DMS153 (cell line): ENCODE data around the gene NDUFAF2.

ENCODE experiments used
- DNase-seq: peaks from one replicate; lab custom pipeline; 2025; lab: John Stamatoyannopoulos, UW

Gene NDUFAF2

DNA sequence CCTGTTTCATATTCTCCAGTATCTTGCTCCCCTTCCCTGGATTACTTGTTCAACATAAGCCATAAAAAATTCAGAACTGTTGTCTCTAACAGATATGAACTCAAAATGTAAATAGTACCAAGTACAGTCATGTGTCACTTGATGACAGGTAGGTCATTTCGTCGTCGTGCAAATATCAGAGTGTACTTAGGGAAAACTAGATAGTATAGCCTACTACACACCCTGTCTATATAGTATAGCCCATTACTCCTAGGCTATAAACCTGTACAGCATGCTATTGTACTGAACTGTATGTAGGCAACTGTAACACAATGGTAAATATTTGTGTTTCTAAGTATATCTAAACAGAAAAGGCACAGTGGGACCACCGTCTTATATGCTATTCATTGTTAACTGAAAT lies 178.1 kb downstream of the NDUFAF2 start:
- no peak for DNase-seq

GRCh38 chr5:61130289-61130688 lies 185.3 kb downstream of the NDUFAF2 start:
- no peak for DNase-seq

GRCh38 chr5:61132559-61132958 lies 187.6 kb downstream of the NDUFAF2 start:
- no peak for DNase-seq

GRCh38 chr5:61137835-61138234 lies 192.8 kb downstream of the NDUFAF2 start:
- DNase-seq: no peak

GRCh38 chr5:61139094-61139873 lies 194.3 kb downstream of the NDUFAF2 start:
- DNase-seq: no peak

- DNase-seq: no peak
Measured at GRCh38 chr5:61139931-61140330, 194.9 kb downstream of the NDUFAF2 start.

GRCh38 chr5:61141801-61142200 lies 196.8 kb downstream of the NDUFAF2 start:
- no peak for DNase-seq

GRCh38 chr5:61142391-61142790 lies 197.4 kb downstream of the NDUFAF2 start:
- no peak for DNase-seq

DNA sequence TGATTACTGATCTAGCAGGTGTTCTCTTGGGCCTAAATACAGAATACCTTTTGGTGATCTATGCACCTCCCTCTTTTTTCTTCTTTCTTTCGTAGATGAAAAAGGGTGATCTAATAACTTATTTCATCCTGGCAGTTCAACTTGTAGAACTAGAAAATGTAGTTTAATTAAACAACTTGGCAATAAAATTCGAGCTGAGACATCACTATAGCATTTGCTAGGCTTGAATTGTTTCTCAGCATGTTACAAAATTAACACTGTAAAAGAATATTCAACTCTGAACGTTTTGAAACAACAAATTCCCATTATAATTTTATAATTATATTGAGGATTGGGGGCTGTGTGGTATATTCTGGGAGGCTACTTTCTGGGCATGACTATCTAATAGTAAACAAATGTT lies 197.8 kb downstream of the NDUFAF2 start:
- no peak for DNase-seq

GRCh38 chr5:61148515-61148914 lies 203.5 kb downstream of the NDUFAF2 start:
- DNase-seq: no peak

DNA sequence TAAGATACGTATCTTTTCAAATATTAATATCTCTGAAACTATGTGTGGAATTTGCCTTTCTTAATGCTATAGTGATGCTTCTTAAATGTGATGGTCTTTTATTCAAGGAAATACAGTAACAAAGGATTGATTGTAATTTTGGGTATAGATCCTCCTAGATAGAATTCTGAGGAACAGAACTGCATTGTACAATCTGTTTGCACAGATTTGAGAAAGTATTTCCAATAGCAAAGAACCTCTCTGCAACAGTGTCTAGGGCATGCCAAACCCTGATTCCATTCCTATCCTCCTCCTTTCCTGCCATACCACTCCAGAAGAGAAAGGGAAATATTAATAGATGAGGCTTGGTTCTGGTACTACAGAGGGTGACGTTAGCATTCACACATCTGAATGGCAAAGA lies 206.9 kb downstream of the NDUFAF2 start:
- DNase-seq: no peak

GRCh38 chr5:61159070-61159469 lies 214.1 kb downstream of the NDUFAF2 start:
- DNase-seq: no peak

DNA sequence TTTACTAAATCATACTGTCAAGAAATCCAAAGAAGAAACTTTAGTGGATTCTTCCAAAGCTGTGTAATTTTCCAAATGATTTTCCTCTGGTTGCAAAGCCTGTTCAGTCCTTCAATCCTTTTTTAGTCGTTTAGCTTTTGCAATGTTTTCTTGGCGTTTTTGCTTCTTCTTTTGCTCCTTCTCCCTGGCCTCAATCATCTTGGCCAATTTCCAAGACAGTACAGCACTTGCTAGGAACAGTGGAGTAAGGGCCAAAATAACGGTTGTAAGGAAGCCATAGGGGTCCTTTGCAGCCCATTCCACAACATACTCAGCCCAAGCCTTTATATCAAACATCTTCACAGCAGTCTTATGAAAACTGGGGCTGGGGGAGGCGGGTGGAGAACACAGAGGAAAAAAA lies 214.8 kb downstream of the NDUFAF2 start:
- no peak for DNase-seq

- no peak for DNase-seq
Measured at GRCh38 chr5:61160497-61160896, 215.5 kb downstream of the NDUFAF2 start.

DNA sequence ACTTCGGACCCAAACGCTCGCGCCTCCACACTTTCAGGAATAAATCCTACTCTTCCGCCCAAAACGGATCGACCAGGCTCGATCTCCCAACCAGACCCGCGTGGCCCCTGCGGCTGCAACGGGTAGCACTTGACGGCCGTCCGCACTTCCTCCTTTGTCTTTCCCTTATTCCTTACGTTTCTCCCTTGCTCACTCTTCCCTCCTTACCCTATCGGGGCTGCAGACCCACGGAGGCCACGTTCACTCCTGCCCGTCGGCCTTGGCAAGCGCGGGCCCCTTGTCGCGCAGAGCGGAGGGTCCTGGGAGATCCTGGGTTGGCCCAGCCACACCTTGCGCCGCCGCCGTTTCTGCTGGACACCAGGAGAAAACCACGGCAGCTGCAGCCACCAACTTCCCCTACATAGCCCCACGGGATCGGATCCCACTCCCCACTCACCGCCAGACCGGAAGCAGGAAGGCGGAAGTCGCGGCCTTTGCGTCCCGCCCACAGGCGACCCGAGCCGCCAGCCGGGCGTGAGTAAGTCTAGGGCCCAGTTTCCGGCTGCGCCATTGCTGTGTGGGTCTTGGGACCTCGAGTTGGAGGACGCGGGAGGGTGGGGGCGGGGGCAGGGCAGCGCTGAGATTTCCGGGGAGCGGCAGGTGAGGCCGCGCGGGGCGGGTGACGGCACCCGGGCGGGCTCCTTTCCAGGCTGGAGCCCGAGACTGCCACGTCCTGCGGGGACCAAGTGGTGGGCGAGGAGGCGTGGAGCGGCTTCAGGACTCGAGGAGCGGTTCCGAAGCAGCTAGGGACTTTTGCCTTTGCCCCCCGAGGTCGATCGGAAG lies 217.2 kb downstream of the NDUFAF2 start, which contains the start of gene SMIM15:
Gene SMIM15, minus strand, starts transcription at position 459 of the 822 bp plus-strand sequence. CDS start 2,297 bp downstream, outside the sequence.
- peak; percentile 69 for DNase-seq

DNA sequence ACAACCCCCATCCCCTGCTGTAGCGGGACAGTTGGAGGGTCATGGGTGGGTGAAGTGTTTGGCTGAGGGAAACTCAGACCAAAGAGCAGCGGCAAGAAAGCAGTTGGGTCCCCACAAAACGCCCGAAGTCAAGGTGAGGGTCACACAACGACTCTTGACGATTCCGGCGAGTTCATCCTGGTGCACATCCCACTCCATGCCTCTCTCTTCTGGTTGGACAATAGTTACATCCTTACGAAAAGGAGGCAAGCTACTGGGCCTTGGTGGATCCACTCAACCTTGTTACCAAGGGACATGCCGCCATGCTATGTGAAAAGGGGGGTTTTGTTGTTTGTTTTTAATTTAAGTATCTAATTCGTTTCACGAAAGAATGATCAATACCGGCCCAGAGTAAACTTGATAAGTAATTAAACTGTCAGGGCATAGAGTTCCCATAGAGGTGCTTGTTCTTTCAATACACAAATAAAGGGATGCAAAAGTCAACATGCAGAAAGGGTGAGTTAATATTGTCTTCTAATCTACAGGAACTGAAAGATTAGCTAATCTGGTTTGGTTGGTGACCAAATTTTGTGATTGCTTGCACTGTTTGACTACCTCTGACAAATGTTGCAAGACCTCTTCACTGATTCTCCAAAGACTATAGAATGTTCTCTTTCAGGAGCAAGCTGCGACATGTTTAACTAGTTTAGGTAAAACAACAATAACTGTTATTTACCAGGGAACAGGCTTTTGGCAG lies 218.0 kb downstream of the NDUFAF2 start:
- DNase-seq: no peak

GRCh38 chr5:61163905-61164304 lies 218.9 kb downstream of the NDUFAF2 start:
- no peak for DNase-seq

- DNase-seq: no peak
Measured at GRCh38 chr5:61167382-61167781, 222.4 kb downstream of the NDUFAF2 start.

DNA sequence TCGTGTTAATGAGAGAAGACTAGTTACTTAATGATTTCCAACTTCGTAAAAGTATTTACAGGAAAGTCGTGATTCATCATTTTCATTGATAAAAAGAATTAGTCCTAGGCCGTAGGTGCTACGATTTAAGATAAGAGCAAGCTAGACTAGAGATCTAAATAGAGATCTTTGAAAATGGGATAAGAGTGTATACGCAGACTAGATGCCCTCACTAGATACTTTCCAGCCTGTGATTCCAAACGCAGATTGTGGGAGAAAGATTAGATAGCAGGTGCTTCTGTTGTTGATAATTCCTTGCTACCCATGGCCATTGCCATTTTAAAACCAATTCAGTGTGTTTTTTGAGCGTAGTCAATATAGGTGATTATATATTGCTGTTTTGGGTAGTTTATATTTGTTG lies 223.9 kb downstream of the NDUFAF2 start:
- no peak for DNase-seq

- DNase-seq: no peak
Measured at GRCh38 chr5:61171479-61171878, 226.5 kb downstream of the NDUFAF2 start.

- DNase-seq: no peak
Measured at GRCh38 chr5:61176631-61177030, 231.6 kb downstream of the NDUFAF2 start.

GRCh38 chr5:61177070-61177469 lies 232.1 kb downstream of the NDUFAF2 start:
- peak; percentile 3 for DNase-seq
